GM12878 (cell line): ENCODE measurements around the gene PCDHGB5. TPM values are rescaled to one million over a fixed set of nuclear protein-coding genes. Genes with fewer than 3 reads are reported as not detected.

ENCODE experiments used
- ATAC-seq: fragments of 200-7000 bp; cut with Tn5 transposase; 3 replicates; pipeline ENCODE4 v1.9.1; 2020; ENCODE audit warnings: mild to moderate bottlenecking, moderate library complexity
- BruUV-seq: library from RNA; stranded (reverse); fragments of 400-500 nt; replicated peaks from 2 replicates; lab custom pipeline; 2021; lab: Mats Ljungman, UMichigan
- CTCF ChIA-PET: fragments of 300-600 bp; sonication (Branson Sonifier 250); formaldehyde crosslinking; extraction: SDS; loops from one replicate; lab custom pipeline; 2021; ENCODE audit warnings: inconsistent platforms; lab: Yijun Ruan, JAX
- POLR2A ChIA-PET: fragments of 350-600 bp; formaldehyde crosslinking; extraction: SDS; loops from one replicate; lab custom pipeline; 2021; ENCODE audit warnings: inconsistent platforms; lab: Charles Lee
- RAD21 ChIA-PET: fragments of 300-600 bp; sonication (Branson Sonifier 250); formaldehyde crosslinking; loops from one replicate; lab custom pipeline; 2023; ENCODE audit warnings: antibody characterized with exemption; ENCODE audit not compliant: unreplicated experiment; lab: Charles Lee
- SMC1A ChIA-PET: fragments of 300-600 bp; sonication (Branson Sonifier 250); formaldehyde crosslinking; loops from one replicate; lab custom pipeline; 2023; ENCODE audit not compliant: unreplicated experiment, uncharacterized antibody; lab: Charles Lee
- DNase-seq: peaks from one replicate; pipeline ENCODE4 v3.0.0-alpha.2; 2011; ENCODE audit warnings: low read depth, low spot score
- FAIRE-seq: peaks from 3 replicates; lab custom pipeline; 2011; peaks lifted over from hg19 to GRCh38; lab: Jason Lieb, UNC
- H2AFZ ChIP-seq: 2 replicates; pipeline ENCODE4 v1.6.0; 2011; ENCODE audit warnings: low read depth, low read length, control low read depth; ENCODE audit not compliant: control insufficient read depth
- H3K27ac ChIP-seq: 2 replicates; pipeline ENCODE4 v1.5.1; 2011; ENCODE audit warnings: control low read depth; ENCODE audit not compliant: control insufficient read depth, insufficient read depth
- H3K27me3 ChIP-seq, 2 experiments: replicated peaks in 1 of 2; 2 replicates each; pipeline versions ENCODE4 v1.6.0 to v1.6.1; 2011; ENCODE audit warnings: low read length in 1 of 2; ENCODE audit not compliant: control insufficient read depth in 2 of 2, insufficient read depth in 2 of 2
- H3K36me3 ChIP-seq, 2 experiments: 2 replicates each; pipeline ENCODE4 v1.5.1; 2011; ENCODE audit warnings: low read length in 1 of 2; ENCODE audit not compliant: control insufficient read depth in 2 of 2, insufficient read depth in 2 of 2
- H3K4me1 ChIP-seq: 2 replicates; pipeline ENCODE4 v1.6.1; 2011; ENCODE audit warnings: mild to moderate bottlenecking, low read length, moderate library complexity, mixed read lengths; ENCODE audit not compliant: control insufficient read depth, insufficient read depth
- H3K4me2 ChIP-seq: 2 replicates; pipeline ENCODE4 v1.6.0; 2011; ENCODE audit warnings: control low read depth; ENCODE audit not compliant: control insufficient read depth, insufficient read depth
- H3K4me3 ChIP-seq: fragments of 200-600 bp; sonication (generic); 2 replicates; pipeline ENCODE4 v1.5.1; 2016
- H3K79me2 ChIP-seq: 2 replicates; pipeline ENCODE4 v1.6.0; 2011; ENCODE audit warnings: low read length; ENCODE audit not compliant: control insufficient read depth, insufficient read depth
- H3K9ac ChIP-seq: 2 replicates; pipeline ENCODE4 v1.8.0; 2011; ENCODE audit warnings: low read length, control low read depth, mixed read lengths; ENCODE audit not compliant: control insufficient read depth, insufficient read depth
- H3K9me3 ChIP-seq: replicated peaks from 3 replicates; pipeline ENCODE4 v1.5.1; 2011; ENCODE audit warnings: mild to moderate bottlenecking, low read length; ENCODE audit not compliant: control insufficient read depth, insufficient read depth
- H4K20me1 ChIP-seq: 2 replicates; pipeline ENCODE4 v1.6.0; 2011; ENCODE audit not compliant: control insufficient read depth, insufficient read depth
- BCLAF1 ChIP-seq: fragments of 450-650 bp; IDR thresholded peaks from 2 replicates; pipeline ENCODE4 v1.6.1; 2017; ENCODE audit warnings: antibody characterized with exemption, mild to moderate bottlenecking, moderate library complexity
- HSF1 ChIP-seq: fragments of 150-350 bp; IDR thresholded peaks from 2 replicates; pipeline ENCODE4 v1.6.1; 2014; ENCODE audit warnings: mild to moderate bottlenecking, low read depth, low read length
- NBN ChIP-seq: fragments of 450-650 bp; IDR thresholded peaks from 2 replicates; pipeline ENCODE4 v1.6.1; 2016
- SIN3A ChIP-seq: IDR thresholded peaks from 2 replicates; pipeline ENCODE4 v1.6.1; 2012; ENCODE audit warnings: low read depth, low read length, improper control_type of control experiment
- STAT1 ChIP-seq: fragments of 450-650 bp; conservative IDR thresholded peaks from 2 replicates; pipeline ENCODE4 v1.6.1; 2014; ENCODE audit warnings: antibody characterized with exemption, mild to moderate bottlenecking
- USF2 ChIP-seq: IDR thresholded peaks from 2 replicates; pipeline ENCODE4 v1.6.1; 2011; ENCODE audit warnings: low read depth, low read length, improper control_type of control experiment, borderline replicate concordance
- WGBS: methylation state at CpG from one replicate; pipeline ENCODE4 v1.1.6; 2016; ENCODE audit warnings: low lambda C conversion rate; ENCODE audit not compliant: insufficient replicate concordance, insufficient coverage; ENCODE audit errors: missing lambda C conversion rate; 5-methylcytosine and 5-hydroxymethylcytosine counted together
- in situ Hi-C: fragments of 300-500 bp; cut with MboI; formaldehyde crosslinking; loops from 9 replicates; pipeline ENCODE4 v1.14.3; 2018; ENCODE audit warnings: mixed read lengths
- intact Hi-C: fragments of 100-400 bp; cut with micrococcal nuclease; formaldehyde crosslinking; loops from one replicate; pipeline ENCODE4 v1.14.2; 2022; ENCODE audit not compliant: unreplicated experiment
- polyA plus RNA-seq, 11 experiments: library from polyadenylated mRNA; depleted of rRNA in 4 of 11; unstranded in 6 of 11; stranded (reverse) in 5 of 11; fragments of >200 nt; fragmentation: Nextera tagmentation in 4 of 11; fragmentation: Illumina TruSeq in 1 of 11; extraction: Ambion mirVana in 4 of 11; extraction: Trizol in 1 of 11; gene quantifications; 1 replicate in 1 of 11; 2 replicates in 10 of 11; pipeline versions ENCODE4 v1.2.1 to v1.2.3, GENCODE V29; 2011 to 2016; ENCODE audit warnings: inconsistent platforms in 2 of 11, missing spikeins in 2 of 11, low read depth in 1 of 11
- total RNA-seq, 4 experiments: library from RNA; depleted of rRNA in 3 of 4; stranded (reverse); fragments of >200 nt in 3 of 4; fragmentation: Illumina TruSeq in 1 of 4; extraction: Trizol in 1 of 4; gene quantifications; 2 replicates each; pipeline versions ENCODE4 v1.2.1 to v1.2.3, GENCODE V29; 2013 to 2021

The PCDHGB5 gene
- total and polyA plus RNA-seq, 10 of the 15 experiments (the other 5 are each of a cell fraction or from before 2014, with no cell fraction given) = 0.02 to 2.3 (median 1.3) TPM; not detected in 1

GRCh38 chr5:141439411-141440141, 41.8 kb downstream of the PCDHGB5 start:
- no TSS peak for BruUV-seq
- Histone ChIP-seq H3K4me3 (no peak overlapping the region), H3K4me1 (no peaks in the 10 kb centered on the region), H2AFZ (no peak overlapping the region), H3K36me3 (no peaks in the 10 kb centered on the region), H3K27me3 (no peaks in the 10 kb centered on the region), H4K20me1 (no peaks in the 10 kb centered on the region), H3K27ac (no peak overlapping the region), H3K9me3 (no peaks in the 10 kb centered on the region; the same call in 2 of the 3 replicates), H3K4me2 (no peak overlapping the region), H3K79me2 (no peaks in the 10 kb centered on the region), H3K9ac (no peak overlapping the region)
- SMC1A ChIA-PET = no interaction called here
- in situ Hi-C loops = no loop called here
- WGBS = 62% methylated on average over 10 of the region's 10 CpGs
- CTCF ChIA-PET = interaction anchor here (3.0 kb wide), 1 partner anchor 9 kb away, joined by 13 read pairs; the partner anchor contains the start of gene PCDHGA12
- ATAC-seq = no peak
- intact Hi-C loops = no loop called here
- TF ChIP-seq SIN3A (no peak), BCLAF1 (no peak), HSF1 (no peak), USF2 (no peak), NBN (no peak), STAT1 (no peak)
- no peak for FAIRE-seq
- RAD21 ChIA-PET = interaction anchor here (1.3 to 1.5 kb wide), 2 partner anchors 9 to 124 kb away, joined by 3 read pairs; partner anchors contain the start of gene PCDHGA12
- POLR2A ChIA-PET = no interaction called here
- no peak for DNase-seq
